GM20000 (cell line): ENCODE data around the gene AP1AR.
A peak's percentile ranks its signal among the peaks of the same experiment; 100 is the strongest.

Experiments
- DNase-seq: peaks from one replicate; pipeline ENCODE4 v3.0.0; 2012; ENCODE audit warnings: low spot score
- CTCF ChIP-seq: IDR thresholded peaks from 2 replicates; pipeline ENCODE4 v1.5.1; 2012; ENCODE audit warnings: mild to moderate bottlenecking, control low read depth; ENCODE audit errors: extremely low read depth, missing control alignments

The AP1AR gene

GRCh38 chr4:112311516-112311915 lies 79.9 kb downstream of the AP1AR start:
- no peak for TF ChIP-seq CTCF
- DNase-seq: no peak

- no peak for TF ChIP-seq CTCF
- DNase-seq: peak; percentile 67
Observed at GRCh38 chr4:112312610-112313239, 81.1 kb downstream of the AP1AR start.

GRCh38 chr4:112315446-112315845 lies 83.9 kb downstream of the AP1AR start:
- no peak for TF ChIP-seq CTCF
- DNase-seq: no peak

GRCh38 chr4:112316360-112316759 lies 84.8 kb downstream of the AP1AR start:
- no peak for DNase-seq
- no peak for TF ChIP-seq CTCF

GRCh38 chr4:112318239-112319142 lies 86.9 kb downstream of the AP1AR start:
- no peak for TF ChIP-seq CTCF

More at GRCh38 chr4:112318239-112319142, 86.9 kb downstream of the AP1AR start:
- DNase-seq: peak; percentile 44
